Stomach (tissue), 9 donors: ENCODE results near the gene FOLR2. TPM values are rescaled to one million over a fixed set of nuclear protein-coding genes. Genes with fewer than 3 reads are reported as not detected.
"Not testable (repeated sequence)": the region's sequence is repeated elsewhere in the genome, so short reads cannot be mapped to it uniquely, and the experiment has no call there.

Experiments
- DNase-seq, 2 donors: peaks; one replicate each; pipeline versions ENCODE4 v3.0.0 to v3.0.0-alpha.2; 2013 to 2019
- H3K27ac ChIP-seq, 5 donors: fragments of 200-600 bp in 4 of 5; sonication (generic) in 4 of 5; one replicate each; pipeline ENCODE4 v1.5.1; 2013 to 2019; ENCODE audit warnings: mild to moderate bottlenecking in 1 of 5, moderate library complexity in 1 of 5
- H3K27me3 ChIP-seq, 3 donors: fragments of 200-600 bp; sonication (generic); one replicate each; pipeline ENCODE4 v1.5.1; 2017 to 2019; ENCODE audit warnings: mixed run types in 1 of 3
- H3K36me3 ChIP-seq, 4 donors: fragments of 200-600 bp; sonication (generic); 1 replicate in 3 of 4; 2 replicates in 1 of 4; pipeline ENCODE4 v1.5.1; 2016 to 2019
- H3K4me1 ChIP-seq, 4 donors: fragments of 200-600 bp; sonication (generic); one replicate each; pipeline ENCODE4 v1.5.1; 2016 to 2019
- H3K4me3 ChIP-seq, 4 donors: fragments of 200-600 bp; sonication (generic) in 3 of 4; one replicate each; pipeline ENCODE4 v1.5.1; 2016 to 2019; ENCODE audit warnings: mild to moderate bottlenecking in 1 of 4
- H3K9me3 ChIP-seq, 4 donors: fragments of 200-600 bp; sonication (generic); one replicate each; pipeline ENCODE4 v1.5.1; 2016 to 2019
- CTCF ChIP-seq, 7 experiments: fragments of 450-650 bp in 4 of 7; fragments of 200-600 bp in 3 of 7; sonication (generic) in 3 of 7; IDR thresholded peaks; one replicate each; pipeline ENCODE4 v1.5.1; 2016 to 2019; ENCODE audit warnings: antibody characterized with exemption in 7 of 7, control low read depth in 2 of 7, mild to moderate bottlenecking in 1 of 7
- EP300 ChIP-seq: sonication (generic); formaldehyde crosslinking; IDR thresholded peaks from one replicate; pipeline ENCODE4 v1.6.1; 2017; ENCODE audit warnings: antibody characterized with exemption
- POLR2A ChIP-seq, 4 donors: fragments of 450-650 bp; IDR thresholded peaks; one replicate each; pipeline ENCODE4 v1.6.1; 2016; ENCODE audit warnings: antibody characterized with exemption in 4 of 4, control low read depth in 2 of 4, mild to moderate bottlenecking in 1 of 4, moderate library complexity in 1 of 4
- POLR2AphosphoS5 ChIP-seq, 3 donors: sonication (generic); formaldehyde crosslinking; IDR thresholded peaks; one replicate each; pipeline ENCODE4 v1.6.1; 2016; ENCODE audit warnings: antibody characterized with exemption in 3 of 3
- WGBS, 5 donors: extraction: QIAGEN DNeasy Blood & Tissue Kit in 3 of 5; methylation state at CpG; one replicate each; pipeline versions ENCODE4 v1.1.5 to v1.1.7; 2013 to 2018; 5-methylcytosine and 5-hydroxymethylcytosine counted together
- intact Hi-C: fragments of 100-400 bp; cut with DNase I; formaldehyde crosslinking; loops from one replicate; pipeline ENCODE4 v1.15.1; 2023; ENCODE audit warnings: low total_unique reads
- polyA plus RNA-seq, 3 donors: library from polyadenylated mRNA; stranded (reverse); fragments of 200-250 nt; gene quantifications; one replicate each; pipeline ENCODE4 v1.2.3, GENCODE V29; 2013
- total RNA-seq, 5 donors: library from RNA; depleted of rRNA; stranded (reverse); fragments of >200 nt; gene quantifications; one replicate each; pipeline versions ENCODE4 v1.1.0 to v1.2.3, GENCODE V29; 2014 to 2016
- donor health status: healthy with polysubstance abuse.
- donor health status: Bipolar disorder and iron deficiency.
- donor health status: healthy.

Gene FOLR2
- total and polyA plus RNA-seq, 8 donors = 1.8 to 28.6 (median 9.3) TPM

DNA sequence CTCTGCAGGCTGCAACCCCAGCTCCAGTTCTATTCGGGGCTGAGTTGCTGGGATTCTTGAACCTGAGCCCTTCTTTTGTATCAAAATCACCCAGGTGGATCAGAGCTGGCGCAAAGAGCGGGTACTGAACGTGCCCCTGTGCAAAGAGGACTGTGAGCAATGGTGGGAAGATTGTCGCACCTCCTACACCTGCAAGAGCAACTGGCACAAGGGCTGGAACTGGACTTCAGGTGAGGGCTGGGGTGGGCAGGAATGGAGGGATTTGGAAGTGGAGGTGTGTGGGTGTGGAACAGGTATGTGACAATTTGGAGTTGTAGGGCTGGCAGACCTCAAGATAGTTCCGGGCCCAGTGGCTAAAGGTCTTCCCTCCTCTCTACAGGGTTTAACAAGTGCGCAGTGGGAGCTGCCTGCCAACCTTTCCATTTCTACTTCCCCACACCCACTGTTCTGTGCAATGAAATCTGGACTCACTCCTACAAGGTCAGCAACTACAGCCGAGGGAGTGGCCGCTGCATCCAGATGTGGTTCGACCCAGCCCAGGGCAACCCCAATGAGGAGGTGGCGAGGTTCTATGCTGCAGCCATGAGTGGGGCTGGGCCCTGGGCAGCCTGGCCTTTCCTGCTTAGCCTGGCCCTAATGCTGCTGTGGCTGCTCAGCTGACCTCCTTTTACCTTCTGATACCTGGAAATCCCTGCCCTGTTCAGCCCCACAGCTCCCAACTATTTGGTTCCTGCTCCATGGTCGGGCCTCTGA, 20.9 kb upstream of the FOLR2 start:
- no peaks in the 10 kb centered on the region for H3K9me3 ChIP-seq
- TF ChIP-seq POLR2AphosphoS5 (IDR thresholded peaks at IDR 0.05) (no peak), POLR2A (IDR thresholded peaks at IDR 0.05) (no peak), CTCF (IDR thresholded peaks at IDR 0.05) (no peak), EP300 (no peak)
- H3K27ac ChIP-seq = no peak overlapping the region
- no peaks in the 10 kb centered on the region for H3K36me3 ChIP-seq
- no peak overlapping the region for H3K4me3 ChIP-seq
- no peak for DNase-seq
- 79 to 87% (median 83%) methylated on average over 11 to 12 of the region's 12 CpGs for WGBS, 5 donors
- H3K27me3 ChIP-seq = no peaks in the 10 kb centered on the region
- intact Hi-C loops = no loop called here
- no peaks in the 10 kb centered on the region for H3K4me1 ChIP-seq

- H3K27me3 ChIP-seq, intact Hi-C loops, H3K27ac ChIP-seq, H3K4me1 ChIP-seq, H3K4me3 ChIP-seq, H3K36me3 ChIP-seq, DNase-seq, H3K9me3 ChIP-seq: not testable (repeated sequence)
- 88 to 95% (median 92%) methylated on average over 24 to 43 of the region's 43 CpGs for WGBS, 5 donors
Measured at GRCh38 chr11:72201445-72201844, 15.1 kb upstream of the FOLR2 start.

DNA sequence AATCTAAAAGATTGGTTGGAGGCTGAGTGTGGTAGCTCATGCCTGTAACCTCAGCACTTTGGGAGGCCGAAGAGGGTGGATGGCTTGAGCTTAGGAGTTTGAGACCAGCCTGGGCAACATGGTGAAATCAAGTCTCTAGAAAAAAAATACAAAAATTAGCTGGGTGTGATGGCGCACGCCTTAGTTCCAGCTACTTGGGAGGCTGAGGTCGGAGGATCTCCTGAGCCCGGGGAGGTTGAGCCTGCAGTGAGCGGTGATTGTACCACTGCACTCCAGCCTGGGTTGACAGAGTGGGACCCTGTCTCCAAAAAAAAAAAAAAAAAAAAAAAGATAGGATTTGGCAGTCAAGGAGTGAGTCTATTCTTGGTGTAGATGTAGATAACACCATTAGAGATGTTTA, 14.0 kb upstream of the FOLR2 start:
- intact Hi-C loops = no loop called here
- 94 to 99% (median 97%) methylated on average over 6 of the region's 6 CpGs for WGBS, 5 donors
- DNase-seq = peak in 1 of 2 donors; percentile 23
- Histone ChIP-seq H3K9me3 (no peaks in the 10 kb centered on the region), H3K4me1 (no peaks in the 10 kb centered on the region), H3K27ac (no peak overlapping the region), H3K36me3 (no peaks in the 10 kb centered on the region), H3K4me3 (no peak overlapping the region), H3K27me3 (no peaks in the 10 kb centered on the region)
- TF ChIP-seq POLR2AphosphoS5 (IDR thresholded peaks at IDR 0.05) (no peak), POLR2A (IDR thresholded peaks at IDR 0.05) (no peak), EP300 (no peak), CTCF (IDR thresholded peaks at IDR 0.05) (no peak)

DNA sequence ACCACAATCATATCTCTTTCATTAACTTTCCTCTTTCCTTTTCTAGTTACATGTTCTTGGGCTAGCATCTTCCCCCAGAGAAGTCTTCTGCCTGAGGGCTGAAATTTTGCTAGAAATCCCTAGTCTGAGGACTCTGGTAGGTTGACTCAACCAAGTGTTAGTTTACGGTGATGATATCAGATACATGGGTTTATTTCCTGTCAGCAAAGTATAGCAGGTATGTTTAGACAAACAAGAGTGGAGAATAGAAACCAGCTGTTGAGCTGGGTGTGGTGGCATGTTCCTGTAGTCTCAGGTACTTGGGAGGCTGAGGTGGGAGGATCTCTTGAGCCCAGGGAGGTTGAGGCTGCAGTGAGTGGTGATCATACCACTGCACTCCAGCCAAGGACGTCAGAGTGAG, 13.4 kb upstream of the FOLR2 start:
- H3K9me3 ChIP-seq = no peaks in the 10 kb centered on the region
- 53 to 73% (median 63%) methylated on average over 2 of the region's 2 CpGs for WGBS, 5 donors
- intact Hi-C loops = no loop called here
- H3K4me3 ChIP-seq = no peak overlapping the region
- no peaks in the 10 kb centered on the region for H3K4me1 ChIP-seq
- no peaks in the 10 kb centered on the region for H3K27me3 ChIP-seq
- no peak overlapping the region for H3K27ac ChIP-seq
- no peak for DNase-seq
- TF ChIP-seq CTCF (IDR thresholded peaks at IDR 0.05) = no peak
- no peak for TF ChIP-seq POLR2AphosphoS5 (IDR thresholded peaks at IDR 0.05)
- TF ChIP-seq POLR2A (IDR thresholded peaks at IDR 0.05) = no peak
- no peak for TF ChIP-seq EP300
- no peaks in the 10 kb centered on the region for H3K36me3 ChIP-seq

- no peak for TF ChIP-seq EP300
- no peak for TF ChIP-seq POLR2AphosphoS5 (IDR thresholded peaks at IDR 0.05)
- TF ChIP-seq CTCF (IDR thresholded peaks at IDR 0.05) = no peak
- TF ChIP-seq POLR2A (IDR thresholded peaks at IDR 0.05) = no peak
- H3K27me3 ChIP-seq = no peaks in the 10 kb centered on the region
- no peak for DNase-seq
- no peak overlapping the region for H3K4me3 ChIP-seq
- H3K9me3 ChIP-seq = peaks cover 0 to 9% (median 4%) of the 10 kb centered on the region in 4 donors
- intact Hi-C loops = no loop called here
- H3K36me3 ChIP-seq = no peaks in the 10 kb centered on the region
- H3K4me1 ChIP-seq = no peaks in the 10 kb centered on the region
- no peak overlapping the region for H3K27ac ChIP-seq
Measured at GRCh38 chr11:72204886-72205285, 11.7 kb upstream of the FOLR2 start.

GRCh38 chr11:72206794-72207193, 9.8 kb upstream of the FOLR2 start:
- H3K4me3 ChIP-seq, H3K4me1 ChIP-seq, H3K27me3 ChIP-seq, H3K36me3 ChIP-seq, DNase-seq, H3K27ac ChIP-seq, intact Hi-C loops: not testable (repeated sequence)
- peaks cover 0 to 16% (median 5%) of the 10 kb centered on the region in 4 donors for H3K9me3 ChIP-seq
- 74 to 93% (median 92%) methylated on average over 2 of the region's 2 CpGs for WGBS, 5 donors
